Germinal center (tissue), 1 donor: Measurements from ENCODE around the gene P2RY12.
A peak's percentile ranks its signal among the peaks of the same experiment; 100 is the strongest.

Experiments used
- DNase-seq: peaks from one replicate; pipeline ENCODE4 v3.0.0; 2012; ENCODE audit warnings: mixed read lengths, low spot score

P2RY12 gene

GRCh38 chr3:151307131-151307530 is 77.4 kb downstream of the P2RY12 start:
- DNase-seq = no peak

- DNase-seq = no peak
These were observed 78.3 kb downstream of the P2RY12 start for GRCh38 chr3:151306168-151306810.

GRCh38 chr3:151305775-151306151 is 78.8 kb downstream of the P2RY12 start:
- no peak for DNase-seq

GRCh38 chr3:151305060-151305774 is 79.3 kb downstream of the P2RY12 start:
- no peak for DNase-seq

DNA sequence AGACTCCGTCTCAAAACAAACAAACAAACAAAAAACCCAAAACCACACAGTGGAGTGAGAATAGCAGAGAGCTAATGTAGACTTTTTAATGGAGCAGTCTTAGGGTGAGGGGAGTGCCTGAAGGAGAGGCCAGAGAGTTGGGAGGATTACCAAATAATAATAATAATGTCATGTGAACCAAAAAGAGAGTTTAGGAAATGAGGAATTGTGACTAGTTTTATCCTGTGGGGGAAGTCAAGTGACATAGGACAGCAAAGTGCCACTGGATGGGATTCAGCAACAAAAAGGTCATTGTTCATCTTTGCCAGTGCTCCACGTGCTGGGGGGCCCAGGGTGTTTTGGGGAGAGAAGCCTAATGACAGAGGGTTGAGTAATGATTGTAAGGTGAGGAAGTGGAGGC is 80.8 kb downstream of the P2RY12 start:
- no peak for DNase-seq

DNA sequence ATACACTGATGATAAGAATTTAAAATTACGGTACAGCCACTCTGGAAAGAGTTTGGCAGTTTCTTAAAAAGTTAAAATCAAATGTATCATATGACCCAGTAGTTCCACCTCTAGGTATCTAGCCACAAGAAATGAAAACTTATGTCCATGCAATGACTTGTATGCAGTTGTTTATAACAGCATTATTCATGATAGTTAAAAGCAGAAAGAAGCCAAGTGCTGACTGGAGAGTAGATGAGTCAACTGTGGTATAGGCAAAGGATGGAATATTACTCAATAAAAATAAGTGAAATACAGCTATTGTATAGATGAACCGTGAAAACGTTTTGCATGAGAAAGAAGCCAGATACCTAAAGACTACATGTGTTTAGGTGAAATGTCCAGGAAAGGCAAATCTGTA is 82.8 kb downstream of the P2RY12 start:
- no peak for DNase-seq

GRCh38 chr3:151300539-151300938 is 84.0 kb downstream of the P2RY12 start:
- no peak for DNase-seq

DNA sequence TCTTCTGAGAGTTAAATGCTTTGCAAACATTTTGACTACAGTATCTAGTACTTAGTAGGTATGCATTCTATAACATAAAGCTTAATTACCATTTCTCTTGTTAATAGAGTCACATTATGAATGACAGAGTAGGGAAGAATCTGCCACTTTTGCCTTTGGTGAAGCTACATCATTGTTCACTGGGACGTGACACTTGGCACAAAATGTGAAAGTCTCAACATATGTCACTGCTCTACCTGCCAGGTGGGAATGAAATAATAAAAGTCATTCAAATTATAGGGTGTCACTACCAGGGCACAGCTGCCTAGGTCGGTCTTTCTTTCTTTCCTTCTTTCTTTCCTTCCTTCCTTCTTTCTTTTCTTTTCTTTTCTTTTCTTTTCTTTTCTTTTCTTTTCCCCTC is 85.5 kb downstream of the P2RY12 start:
- no peak for DNase-seq

- DNase-seq = no peak
These were observed 87.1 kb downstream of the P2RY12 start for GRCh38 chr3:151297429-151297828.

GRCh38 chr3:151296226-151296625 is 88.3 kb downstream of the P2RY12 start:
- no peak for DNase-seq

DNA sequence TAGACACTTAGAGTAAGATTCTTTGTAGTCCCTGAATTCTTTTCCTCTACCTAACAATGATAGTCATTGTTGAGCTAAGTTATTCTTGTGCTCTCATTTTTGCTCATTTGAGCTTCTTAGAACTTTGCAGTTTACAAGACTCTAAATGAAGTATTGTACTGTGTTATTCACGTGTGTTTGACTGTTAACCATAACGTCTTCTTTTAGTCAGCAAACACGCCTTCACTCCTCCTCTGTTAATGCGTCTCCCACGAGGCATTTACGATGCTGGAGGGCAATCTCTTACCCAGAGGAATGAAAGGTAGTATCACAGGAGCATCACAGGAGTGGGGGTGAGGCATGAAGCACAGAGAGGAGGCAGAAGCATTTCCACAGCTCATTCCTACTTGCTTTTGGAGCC is 91.4 kb downstream of the P2RY12 start:
- no peak for DNase-seq

DNA sequence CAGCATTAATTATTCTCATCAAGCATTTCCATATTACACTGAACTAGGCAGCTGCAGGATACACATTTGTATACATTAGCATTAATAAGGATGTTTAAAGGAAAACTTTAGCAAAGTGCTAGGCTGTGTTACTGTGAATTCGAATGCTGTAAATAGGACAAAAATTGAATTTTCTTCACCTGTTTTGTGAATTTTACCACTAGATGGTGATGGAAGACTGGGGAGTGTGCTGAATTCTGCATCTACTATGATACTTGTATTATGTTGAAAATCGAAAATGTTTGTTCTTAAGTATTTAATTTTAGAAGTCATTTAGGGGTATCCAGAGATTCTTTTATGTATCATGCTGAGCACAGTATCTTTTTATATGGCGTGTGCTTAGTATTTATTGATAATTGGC is 93.9 kb downstream of the P2RY12 start:
- DNase-seq = peak; percentile 15

GRCh38 chr3:151289445-151289844 is 95.1 kb downstream of the P2RY12 start:
- no peak for DNase-seq
